Stimulated activated CD4-positive, alpha-beta T cell treated with anti-CD3 and anti-CD28 coated beads, TNF-alpha, amount 100 ng/mL, for 4 hours (primary cell): ENCODE measurements around the gene ARIH2.

ENCODE experiments used
- DNase-seq, 3 experiments: peaks; one replicate each; pipeline ENCODE4 v3.0.0-alpha.2; 2020; ENCODE audit warnings: low read depth in 3 of 3

Gene ARIH2

DNA sequence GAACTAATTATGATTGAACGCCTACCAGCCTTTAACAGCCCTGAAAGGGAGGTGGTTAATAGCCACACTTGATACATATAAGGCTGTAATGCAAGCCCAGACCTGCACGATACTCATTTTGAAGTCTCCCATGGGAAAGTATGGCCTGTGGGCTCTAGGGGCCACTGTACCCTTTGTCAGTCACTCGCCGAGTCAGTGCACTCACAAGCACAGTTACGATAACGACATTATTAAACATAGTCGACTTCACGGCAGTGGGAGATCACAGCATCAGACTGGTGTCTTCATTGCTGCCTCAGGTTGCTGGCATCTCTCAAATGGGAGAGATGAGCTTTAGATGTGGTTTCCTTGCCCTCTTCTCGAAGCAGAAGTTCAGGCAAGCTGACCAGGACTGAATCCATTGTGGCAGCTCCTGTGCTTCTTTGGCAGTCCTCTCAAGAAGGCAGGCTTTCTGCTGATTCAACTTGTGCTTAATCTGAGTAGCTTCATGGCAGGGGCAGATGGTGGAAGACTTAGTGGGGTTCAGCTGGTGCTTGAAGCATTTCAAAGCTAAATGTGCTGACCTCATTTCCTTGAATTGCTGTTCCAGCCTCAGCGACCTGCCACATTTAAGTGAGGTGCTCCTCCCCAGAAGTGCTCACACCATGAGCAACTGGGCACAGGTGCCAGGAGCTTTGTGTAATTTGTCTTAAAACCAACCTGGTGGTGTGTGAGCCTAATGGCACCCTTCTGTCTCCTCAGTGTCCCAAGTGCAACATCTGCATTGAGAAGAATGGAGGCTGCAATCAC, 55.6 kb downstream of the ARIH2 start:
- no peak for DNase-seq

DNA sequence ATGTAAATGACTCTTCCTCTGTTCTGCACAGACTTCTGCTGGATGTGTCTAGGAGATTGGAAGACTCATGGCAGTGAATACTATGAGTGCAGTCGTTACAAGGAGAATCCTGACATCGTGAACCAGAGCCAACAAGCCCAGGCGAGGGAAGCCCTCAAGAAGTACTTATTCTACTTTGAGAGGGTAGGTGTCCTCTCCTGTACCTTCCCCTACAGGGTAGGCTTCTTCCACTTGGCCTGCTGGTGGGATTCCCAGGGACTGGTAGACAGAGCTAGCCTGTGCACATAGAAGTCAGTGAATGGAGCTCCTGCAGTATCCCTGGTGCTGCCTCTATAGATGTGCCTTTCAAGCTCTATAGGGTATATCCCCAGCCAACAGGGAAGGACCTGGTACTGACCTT, 60.8 kb downstream of the ARIH2 start:
- DNase-seq: no peak

DNA sequence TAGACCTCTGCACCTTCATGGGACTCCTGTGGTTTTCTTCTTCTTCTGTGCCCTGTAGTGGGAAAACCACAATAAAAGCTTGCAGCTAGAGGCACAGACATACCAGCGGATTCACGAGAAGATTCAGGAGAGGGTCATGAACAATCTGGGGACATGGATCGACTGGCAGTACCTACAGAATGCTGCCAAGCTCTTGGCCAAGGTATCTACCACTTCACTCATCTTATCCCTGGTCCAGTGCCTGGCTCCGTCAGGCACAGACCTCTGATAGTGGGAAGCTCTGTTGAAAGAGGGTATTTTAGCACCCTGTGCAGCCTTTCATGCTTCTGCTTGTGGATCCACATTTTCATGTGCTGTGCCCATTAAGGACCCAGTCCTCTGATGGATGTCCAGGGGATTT, 61.7 kb downstream of the ARIH2 start:
- no peak for DNase-seq

DNA sequence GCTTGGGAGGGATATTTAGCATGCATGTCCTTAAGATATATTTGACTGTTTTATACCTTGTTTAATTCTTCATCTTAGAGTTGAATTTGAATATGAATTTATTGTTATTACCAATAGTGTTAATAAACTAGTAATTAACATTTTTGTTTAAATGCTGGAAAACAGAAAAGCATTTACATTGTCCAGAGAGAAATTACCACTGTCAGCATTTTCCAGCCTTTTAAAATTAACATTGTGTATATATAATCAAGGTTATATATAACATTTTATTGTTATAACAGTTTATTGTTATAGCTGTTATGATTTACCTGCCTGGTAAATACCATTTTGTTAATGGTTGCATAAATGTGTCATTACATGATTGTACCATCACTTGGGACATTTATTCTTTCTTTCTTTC, 63.4 kb downstream of the ARIH2 start:
- no peak for DNase-seq

DNA sequence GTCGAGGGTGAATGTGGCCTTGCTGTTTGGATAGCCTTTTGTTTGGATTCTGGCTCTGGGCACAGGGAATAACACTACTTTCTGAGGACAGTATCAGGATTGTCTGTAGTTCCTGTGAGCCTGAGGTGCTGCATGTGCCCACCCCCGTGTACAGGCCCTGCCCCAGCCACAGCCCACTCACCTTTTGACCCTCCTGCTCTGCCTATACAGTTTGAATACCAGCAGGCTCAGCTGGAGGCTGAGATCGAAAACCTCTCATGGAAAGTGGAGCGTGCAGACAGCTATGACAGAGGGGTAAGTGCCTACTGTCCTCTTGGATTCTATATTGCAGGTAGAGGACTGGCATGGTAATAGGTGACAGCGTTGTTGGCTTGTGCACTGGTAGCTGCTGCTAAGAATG, 64.0 kb downstream of the ARIH2 start:
- no peak for DNase-seq

DNA sequence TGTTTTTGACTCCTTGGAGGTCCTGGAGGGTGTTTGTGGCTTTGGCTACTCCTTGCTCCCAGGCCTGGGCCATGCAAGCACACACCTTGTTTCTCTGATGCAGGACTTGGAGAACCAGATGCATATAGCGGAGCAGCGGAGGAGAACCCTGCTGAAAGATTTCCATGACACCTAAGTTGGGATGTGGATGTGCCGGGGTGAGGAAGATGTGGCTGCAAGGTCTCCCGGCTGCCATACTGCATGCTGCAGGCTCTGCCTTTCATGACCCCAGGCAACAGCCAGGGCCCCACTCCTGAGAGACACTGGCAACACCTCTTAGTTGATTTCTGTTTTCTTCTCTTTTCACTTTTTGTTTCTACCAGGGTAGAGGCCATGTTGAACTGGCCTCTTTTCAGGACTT, 64.5 kb downstream of the ARIH2 start:
- no peak for DNase-seq

DNA sequence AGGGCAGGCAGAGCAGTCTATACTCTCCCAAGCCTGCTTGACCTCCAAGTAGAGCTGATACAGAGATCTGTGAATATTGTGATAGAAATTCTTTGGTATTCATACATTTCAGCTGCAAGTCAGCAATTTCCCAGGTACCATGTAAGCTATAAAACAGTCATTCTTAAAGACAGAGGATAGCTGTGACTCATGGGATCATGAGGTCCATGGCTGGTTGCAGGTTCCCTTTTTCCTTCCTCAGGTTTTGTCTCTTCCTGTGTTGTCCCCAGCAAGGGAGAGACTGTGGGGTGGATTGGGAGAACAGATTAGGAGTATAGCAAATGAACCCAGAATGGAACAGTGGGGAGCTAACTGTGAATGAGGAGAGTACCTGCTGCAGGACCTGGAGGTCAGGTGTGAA, 66.0 kb downstream of the ARIH2 start:
- DNase-seq: no peak

DNA sequence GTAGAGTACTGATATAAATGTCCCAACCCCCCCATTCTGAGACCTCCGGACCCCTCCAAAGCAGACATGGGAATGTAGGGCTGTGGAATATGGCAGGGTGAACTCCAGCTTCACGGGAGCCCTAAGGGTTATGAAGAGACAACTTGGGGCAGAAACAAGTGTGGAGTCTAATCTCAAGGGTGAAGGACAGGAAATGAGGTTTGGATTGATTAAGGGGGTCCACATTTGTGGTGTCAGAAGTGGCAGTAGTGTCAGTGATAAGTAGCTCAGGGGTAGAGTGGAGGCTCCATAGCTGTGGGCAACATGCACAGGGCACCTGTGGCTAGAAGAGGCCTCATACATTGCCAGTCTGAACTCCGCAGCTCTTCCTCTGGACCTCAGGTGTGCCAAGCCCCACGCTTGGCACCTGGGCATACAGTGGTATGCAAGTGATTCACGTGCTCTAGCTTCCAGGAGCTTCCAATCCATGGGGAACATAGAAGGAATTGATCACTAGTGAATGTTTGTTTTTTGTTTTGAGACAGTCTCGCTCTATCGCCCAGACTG, 67.3 kb downstream of the ARIH2 start:
- no peak for DNase-seq

DNA sequence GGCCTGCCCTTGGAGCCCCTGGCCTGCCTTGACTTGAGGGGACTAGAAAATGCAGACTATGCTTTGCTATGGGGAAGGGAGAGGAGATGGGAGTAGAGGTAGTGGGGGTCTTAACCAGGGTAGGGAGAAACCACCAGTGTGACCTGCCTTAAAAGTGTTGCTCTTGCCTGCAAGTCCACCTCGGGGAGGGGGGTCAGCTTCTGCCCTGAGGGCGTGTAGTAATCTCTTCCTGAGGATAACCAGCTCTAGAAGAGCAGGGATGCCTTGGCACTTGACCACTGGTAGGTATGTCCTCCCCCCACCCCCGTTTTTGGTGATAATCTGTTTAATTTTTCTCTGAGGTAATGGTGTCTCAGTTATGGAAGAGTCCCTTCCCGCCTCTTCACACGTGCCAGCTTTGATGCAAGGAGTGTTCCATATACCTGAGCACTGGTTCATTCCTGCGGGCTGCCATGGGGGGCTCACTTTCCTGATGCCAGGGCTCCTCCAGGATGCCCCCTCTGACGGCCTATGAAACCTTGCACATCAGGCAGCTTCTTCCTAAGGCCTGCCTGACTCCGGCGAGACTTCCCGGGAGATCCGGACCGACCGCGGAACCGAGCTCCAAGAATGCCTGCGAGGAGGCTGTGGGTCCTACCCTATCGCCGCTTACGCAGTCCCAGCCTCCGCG, 70.6 kb downstream of the ARIH2 start:
- DNase-seq: no peak

DNA sequence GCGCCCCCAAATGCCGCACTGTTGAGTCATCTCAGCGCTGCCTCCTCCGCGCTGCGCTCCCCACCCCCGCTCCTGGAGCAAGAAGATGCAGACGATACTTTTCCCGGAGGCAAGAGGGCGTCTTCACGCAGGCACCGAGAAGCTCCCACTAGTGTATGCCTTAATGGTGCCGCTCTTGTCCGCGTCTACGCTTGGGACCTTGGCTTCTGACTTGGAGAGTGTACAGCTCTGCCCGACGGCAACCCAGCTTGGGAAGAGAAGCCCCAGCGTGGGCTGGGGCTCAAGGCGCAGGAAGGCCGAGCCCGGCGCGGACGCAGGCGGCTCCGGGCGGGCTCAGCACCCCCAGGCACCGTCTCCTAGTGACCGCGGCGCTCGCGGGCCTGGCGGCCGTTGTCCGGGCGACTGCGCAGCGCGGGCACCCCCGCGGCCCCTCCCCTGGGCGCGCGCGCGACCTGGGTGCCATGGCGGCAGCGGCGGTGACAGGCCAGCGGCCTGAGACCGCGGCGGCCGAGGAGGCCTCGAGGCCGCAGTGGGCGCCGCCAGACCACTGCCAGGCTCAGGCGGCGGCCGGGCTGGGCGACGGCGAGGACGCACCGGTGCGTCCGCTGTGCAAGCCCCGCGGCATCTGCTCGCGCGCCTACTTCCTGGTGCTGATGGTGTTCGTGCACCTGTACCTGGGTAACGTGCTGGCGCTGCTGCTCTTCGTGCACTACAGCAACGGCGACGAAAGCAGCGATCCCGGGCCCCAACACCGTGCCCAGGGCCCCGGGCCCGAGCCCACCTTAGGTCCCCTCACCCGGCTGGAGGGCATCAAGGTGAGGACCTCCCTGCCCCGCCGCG, 71.4 kb downstream of the ARIH2 start, which contains the start of gene P4HTM:
TSS of gene P4HTM (plus strand) at position 446 of the 840 bp plus-strand sequence. CDS start at position 462, 16 bp downstream.
- DNase-seq: peak; percentile 62 to 84 (median 79)

DNA sequence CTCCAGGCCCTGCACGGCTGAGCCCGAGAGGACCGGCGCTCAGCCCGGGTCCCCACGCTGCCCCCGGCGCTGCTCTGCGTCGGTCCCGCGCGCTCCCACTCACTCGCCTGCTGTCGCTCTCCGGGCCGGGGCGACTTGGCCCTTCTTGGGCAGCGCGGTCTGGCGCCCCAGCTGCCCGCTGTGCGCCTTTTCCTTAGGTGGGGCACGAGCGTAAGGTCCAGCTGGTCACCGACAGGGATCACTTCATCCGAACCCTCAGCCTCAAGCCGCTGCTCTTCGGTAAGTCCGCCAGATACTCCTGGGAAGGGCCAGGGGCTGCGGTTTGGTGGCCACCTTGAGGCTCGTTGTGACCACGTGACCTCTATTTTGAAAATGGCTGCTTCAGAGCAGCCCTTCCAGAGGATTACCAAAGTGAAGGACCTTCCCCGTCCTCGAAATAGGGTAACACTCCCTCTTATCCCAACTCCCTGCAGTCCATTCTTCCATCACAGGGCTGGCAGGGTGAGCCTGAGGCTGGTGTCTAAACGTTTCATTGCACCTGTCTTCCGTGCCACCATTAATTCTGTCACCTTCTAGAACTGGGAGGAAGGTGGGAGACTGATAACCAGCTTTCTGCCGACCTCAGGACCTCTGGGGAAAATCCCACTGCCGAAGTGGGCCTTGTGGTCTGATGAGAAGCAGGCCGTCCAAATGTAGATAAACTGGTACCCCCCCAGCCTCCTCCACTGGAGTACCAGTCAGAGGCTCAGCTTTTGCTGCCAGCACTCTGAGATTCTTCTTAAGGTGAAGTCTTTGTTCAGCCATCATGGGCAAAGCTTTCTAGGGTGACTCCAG, 72.2 kb downstream of the ARIH2 start:
- DNase-seq: no peak

DNA sequence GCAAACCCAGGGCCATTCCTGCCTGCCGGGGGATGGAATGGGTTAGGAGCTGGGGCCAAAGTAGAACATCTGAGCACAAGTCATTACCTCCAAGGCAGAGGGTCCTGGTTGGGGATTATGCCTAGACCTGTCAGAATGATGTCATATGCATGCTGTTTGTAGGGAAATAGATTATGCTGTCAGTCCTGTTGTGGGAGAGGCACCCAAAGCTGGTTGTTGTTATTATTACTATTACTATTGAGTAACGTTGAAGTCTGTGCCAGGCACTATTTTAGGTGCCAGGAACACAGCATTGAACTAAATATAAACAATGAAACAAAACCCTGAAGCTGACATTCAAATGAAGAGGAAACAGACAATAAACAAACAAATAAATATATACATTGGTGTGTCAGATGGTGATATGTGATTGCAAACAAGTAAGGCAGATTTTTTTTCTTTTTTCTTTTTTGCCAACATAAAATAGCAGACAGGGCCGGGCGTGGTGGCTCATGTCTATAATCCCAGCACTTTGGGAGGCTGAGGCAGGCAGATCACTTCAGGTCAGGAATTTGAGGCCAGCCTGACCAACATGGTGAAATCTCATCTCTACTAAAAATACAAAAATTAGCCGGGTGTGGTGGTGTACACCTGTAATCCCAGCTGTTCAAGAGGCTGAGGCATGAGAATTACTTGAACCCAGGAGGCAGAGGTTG, 73.4 kb downstream of the ARIH2 start:
- DNase-seq: no peak

DNA sequence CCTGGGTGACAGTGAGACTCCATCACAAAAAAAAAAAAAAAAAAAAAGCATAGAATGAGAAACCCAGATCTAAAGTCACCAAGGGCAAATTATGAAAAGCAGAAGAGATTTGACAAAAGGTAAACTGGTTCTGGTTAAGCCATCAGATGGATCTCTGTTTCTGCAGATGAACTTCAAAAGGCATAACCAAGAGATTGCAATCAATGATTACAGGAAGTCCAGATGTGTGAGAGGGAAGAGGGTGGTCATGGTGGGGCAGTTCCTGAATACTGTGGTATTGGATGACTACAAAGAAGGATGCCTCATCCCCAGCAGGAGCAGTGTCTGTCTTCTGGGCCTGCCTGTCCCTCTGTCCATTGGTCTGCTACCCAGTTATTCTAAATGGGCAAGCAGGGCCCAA, 75.2 kb downstream of the ARIH2 start:
- no peak for DNase-seq

DNA sequence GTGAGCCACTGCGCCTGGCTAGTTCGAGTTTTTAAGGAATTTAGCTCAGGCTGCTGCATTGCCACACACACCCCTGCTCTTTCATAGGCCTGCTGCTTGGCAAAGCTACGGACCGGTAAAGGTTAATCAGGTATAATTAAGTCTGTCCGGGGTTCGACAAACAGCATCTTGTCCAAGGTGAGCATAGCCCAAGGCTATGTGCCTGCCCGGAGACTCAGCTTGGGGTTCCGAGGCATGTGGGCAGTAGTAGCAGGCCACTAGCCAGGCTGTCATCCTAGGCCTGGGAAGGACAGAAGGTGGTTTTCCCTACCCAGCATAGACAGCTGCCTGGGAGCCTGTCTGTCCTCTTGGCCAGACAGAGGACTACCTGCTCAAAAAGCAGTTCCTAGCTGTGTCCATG, 78.0 kb downstream of the ARIH2 start:
- no peak for DNase-seq

DNA sequence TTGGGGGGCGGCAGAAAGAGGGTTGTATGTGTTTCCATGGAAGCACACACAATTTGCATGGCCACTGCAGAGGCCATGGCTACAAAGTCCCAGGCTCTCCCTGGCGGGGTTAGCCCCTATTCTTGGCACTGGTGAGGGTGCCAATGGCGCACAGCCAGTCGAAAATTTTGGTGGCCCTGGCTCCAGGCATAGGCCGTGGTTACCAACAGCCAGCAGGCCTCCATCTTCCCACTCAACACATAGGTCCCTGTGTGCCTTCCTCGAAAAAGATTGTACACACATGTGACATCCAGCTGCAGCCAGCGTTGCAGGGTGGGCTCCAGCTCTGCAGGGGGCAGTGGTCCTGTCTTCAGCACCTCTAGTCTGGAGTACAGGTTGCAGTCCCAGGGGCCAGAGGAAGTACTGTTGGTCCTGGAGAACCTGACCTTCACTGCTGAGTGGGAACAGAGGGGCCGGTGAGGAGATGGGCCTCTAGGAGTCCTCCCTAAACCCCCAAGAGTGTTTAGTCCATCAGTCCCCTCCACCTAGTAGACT, 78.5 kb downstream of the ARIH2 start:
- DNase-seq: no peak

DNA sequence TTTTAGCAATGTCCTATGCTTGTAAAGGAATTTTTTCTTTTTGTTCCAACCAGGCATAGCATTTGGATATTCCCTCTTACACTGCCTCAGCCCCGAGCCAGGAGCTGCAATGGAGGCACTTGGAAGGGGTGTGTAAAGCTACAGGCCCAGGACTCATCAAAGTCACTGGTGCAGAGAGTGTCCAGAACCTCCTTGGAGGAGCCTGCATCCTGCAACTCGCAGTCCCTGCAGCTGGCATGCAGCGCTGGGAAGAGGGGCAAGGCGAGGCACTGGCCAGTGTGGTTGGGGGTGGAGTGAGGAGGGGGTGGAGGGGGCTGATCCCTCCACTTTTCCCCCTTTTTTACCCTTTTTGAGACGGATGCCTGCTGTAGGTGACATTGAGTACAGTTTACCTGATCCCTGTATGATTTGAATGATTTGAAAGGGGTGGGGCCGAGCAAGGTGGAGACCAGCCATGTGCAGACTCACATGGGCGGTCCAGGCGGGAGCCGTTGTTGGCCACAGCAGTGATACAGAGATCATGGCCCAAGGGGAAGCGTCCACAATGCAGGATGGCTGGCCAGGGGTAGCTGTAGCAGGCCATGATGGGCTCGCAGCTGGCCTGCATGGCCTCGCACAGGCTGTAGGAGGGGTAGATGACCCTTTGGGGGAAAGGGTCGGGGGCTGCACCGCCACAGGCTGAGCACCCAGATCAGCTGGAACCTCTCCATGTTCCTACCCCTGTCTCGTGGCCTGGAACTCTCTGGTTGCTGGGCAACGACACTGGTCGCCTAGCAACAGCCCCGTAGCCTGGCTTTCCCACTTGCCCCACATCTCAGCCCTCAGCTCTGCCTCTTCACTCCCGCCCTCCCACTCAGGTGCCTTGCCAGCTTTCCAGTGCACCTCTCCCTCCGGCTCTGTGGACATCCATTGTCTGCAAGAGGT, 79.3 kb downstream of the ARIH2 start:
- DNase-seq: no peak

DNA sequence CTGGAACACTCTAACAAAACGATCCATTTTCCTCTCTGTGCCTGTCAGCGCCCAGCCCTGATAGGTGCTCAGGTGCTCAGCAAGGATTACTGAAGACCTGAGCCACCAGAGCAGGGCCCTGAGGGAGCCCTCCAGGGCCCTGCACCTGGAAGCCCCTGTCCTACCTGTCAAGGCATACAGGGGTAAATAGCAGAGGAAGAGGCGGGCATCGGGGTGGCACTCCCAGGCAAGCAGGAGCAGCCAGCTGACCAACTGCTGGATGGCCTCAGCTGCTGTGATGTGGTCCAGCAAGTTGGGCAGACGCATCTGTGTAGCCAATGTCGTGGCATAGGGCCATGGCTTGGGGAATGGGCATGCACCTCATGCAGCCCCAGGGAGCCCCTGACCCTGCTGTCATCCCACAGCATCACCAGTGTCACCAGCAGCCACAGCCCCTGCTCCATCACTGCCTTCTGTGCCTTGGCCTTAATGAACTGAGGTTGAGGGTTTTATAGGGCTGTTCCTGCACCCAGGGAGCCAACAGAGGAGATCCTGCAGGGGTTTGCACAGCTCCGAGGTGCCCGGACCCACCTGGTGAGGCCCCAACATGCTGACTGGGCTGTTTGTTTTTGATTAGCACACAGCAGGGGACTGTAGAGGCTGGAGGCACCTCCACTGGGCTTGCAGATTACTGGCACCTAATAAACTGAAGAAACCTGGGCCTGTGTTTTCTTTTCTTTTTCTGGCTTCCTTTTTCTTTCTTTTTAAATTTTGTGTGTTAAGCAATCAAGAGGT, 80.6 kb downstream of the ARIH2 start:
- DNase-seq: no peak

DNA sequence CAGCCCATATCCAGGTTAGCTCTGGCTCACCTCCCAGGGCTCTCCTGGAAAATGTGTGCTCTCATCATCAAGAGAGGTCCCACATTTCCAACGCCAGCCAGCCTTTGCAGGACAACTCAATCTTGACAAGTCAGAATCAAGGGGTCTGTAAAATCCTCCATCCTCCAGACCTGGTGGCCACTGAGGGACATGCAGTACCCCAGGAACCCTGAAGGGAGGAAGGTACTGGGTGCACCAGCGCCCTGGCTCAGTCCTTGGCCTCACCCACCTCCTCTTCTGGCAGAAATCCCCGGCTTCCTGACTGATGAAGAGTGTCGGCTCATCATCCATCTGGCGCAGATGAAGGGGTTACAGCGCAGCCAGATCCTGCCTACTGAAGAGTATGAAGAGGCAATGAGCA, 82.5 kb downstream of the ARIH2 start:
- DNase-seq: no peak
